Measurements from ENCODE around the gene NLGN1.

Gene NLGN1

GRCh38 chr3:174243171-174243570 is 845.6 kb downstream of the NLGN1 start:
- DNase-seq: no peak

- DNase-seq: no peak
Observed at GRCh38 chr3:174247687-174248152, 850.2 kb downstream of the NLGN1 start.

GRCh38 chr3:174251681-174252080 is 854.1 kb downstream of the NLGN1 start:
- DNase-seq: no peak

GRCh38 chr3:174253196-174253823 is 855.8 kb downstream of the NLGN1 start:
- no peak for DNase-seq

- DNase-seq: no peak
Observed at GRCh38 chr3:174253940-174254339, 856.4 kb downstream of the NLGN1 start.

- no peak for DNase-seq
Observed at GRCh38 chr3:174255454-174255853, 857.9 kb downstream of the NLGN1 start.

GRCh38 chr3:174266476-174266875 is 868.9 kb downstream of the NLGN1 start:
- DNase-seq: no peak

GRCh38 chr3:174268061-174268460 is 870.5 kb downstream of the NLGN1 start:
- no peak for DNase-seq

- DNase-seq: no peak
Observed at GRCh38 chr3:174268586-174268985, 871.0 kb downstream of the NLGN1 start.

GRCh38 chr3:174270841-174271240 is 873.3 kb downstream of the NLGN1 start:
- no peak for DNase-seq

- DNase-seq: no peak
Observed at GRCh38 chr3:174275336-174275735, 877.8 kb downstream of the NLGN1 start.

GRCh38 chr3:174276826-174277225 is 879.3 kb downstream of the NLGN1 start:
- no peak for DNase-seq

- no peak for DNase-seq
Observed at GRCh38 chr3:174278094-174278493, 880.5 kb downstream of the NLGN1 start.

GRCh38 chr3:174280186-174280585 is 882.6 kb downstream of the NLGN1 start:
- DNase-seq: no peak

- no peak for DNase-seq
Observed at GRCh38 chr3:174285242-174285864, 887.8 kb downstream of the NLGN1 start.

GRCh38 chr3:174287705-174288104 is 890.2 kb downstream of the NLGN1 start:
- no peak for DNase-seq

- no peak for DNase-seq
Observed at GRCh38 chr3:174294616-174295015, 897.1 kb downstream of the NLGN1 start.

GRCh38 chr3:174295306-174296092 is 898.0 kb downstream of the NLGN1 start:
- no peak for DNase-seq

GRCh38 chr3:174302746-174303315 is 905.3 kb downstream of the NLGN1 start:
- no peak for DNase-seq

- no peak for DNase-seq
Observed at GRCh38 chr3:174303907-174304560, 906.5 kb downstream of the NLGN1 start.

- no peak for DNase-seq
Observed at GRCh38 chr3:174308736-174309135, 911.2 kb downstream of the NLGN1 start.

- DNase-seq: no peak
Observed at GRCh38 chr3:174310475-174310983, 913.0 kb downstream of the NLGN1 start.

- DNase-seq: no peak
Observed at GRCh38 chr3:174315225-174315624, 917.7 kb downstream of the NLGN1 start.

All from activated CD4-positive, alpha-beta T cell treated with anti-CD3 and anti-CD28 coated beads, Interleukin-2, Interleukin-6, amounts not matched to agents 100 ng/mL and 50 ng/mL, durations not matched to agents 16 hours and 8 hours (primary cell).